PC-3 (cell line): ENCODE measurements around the gene GMPPB. TPM values are rescaled to one million over a fixed set of nuclear protein-coding genes. Genes with fewer than 3 reads are reported as not detected.

Experiments used
- ATAC-seq: fragments of 200-7000 bp; cut with Tn5 transposase; 2 replicates; pipeline ENCODE4 v1.9.1; 2020; ENCODE audit warnings: mild to moderate bottlenecking, moderate library complexity
- BruUV-seq: library from RNA; stranded (reverse); fragments of 400-500 nt; replicated peaks from 2 replicates; lab custom pipeline; 2021; lab: Mats Ljungman, UMichigan
- CTCF ChIA-PET: fragments of 300-600 bp; sonication (Branson Sonifier 250); formaldehyde crosslinking; loops from one replicate; lab custom pipeline; 2022; ENCODE audit warnings: antibody characterized with exemption; lab: Charles Lee
- POLR2A ChIA-PET: fragments of 300-600 bp; sonication (Branson Sonifier 250); formaldehyde crosslinking; loops from one replicate; lab custom pipeline; 2022; ENCODE audit warnings: antibody characterized with exemption; ENCODE audit not compliant: unreplicated experiment; lab: Charles Lee
- DNase-seq: peaks from one replicate; pipeline ENCODE4 v3.0.0-alpha.2; 2015
- H2AFZ ChIP-seq: fragments of 300-600 bp; sonication (generic); 2 replicates; pipeline ENCODE4 v1.6.0; 2016; ENCODE audit warnings: antibody characterized with exemption, low read length
- H3F3A ChIP-seq: fragments of 300-600 bp; sonication (generic); one replicate; pipeline ENCODE4 v1.6.0; 2017; ENCODE audit warnings: antibody characterized with exemption, low read length, control low read depth, mild to moderate bottlenecking; ENCODE audit not compliant: unreplicated experiment
- H3K27ac ChIP-seq: fragments of 300-600 bp; sonication (generic); 2 replicates; pipeline ENCODE4 v1.5.1; 2016; ENCODE audit warnings: mild to moderate bottlenecking, low read length
- H3K27me3 ChIP-seq: fragments of 300-600 bp; sonication (generic); 2 replicates; pipeline ENCODE4 v1.6.1; 2016; ENCODE audit warnings: low read length, mixed read lengths
- H3K36me3 ChIP-seq: fragments of 300-600 bp; sonication (generic); 2 replicates; pipeline ENCODE4 v1.6.1; 2016; ENCODE audit warnings: low read depth, mixed run types, low read length, mixed read lengths
- H3K4me1 ChIP-seq: fragments of 300-600 bp; sonication (generic); 2 replicates; pipeline ENCODE4 v1.5.1; 2016; ENCODE audit warnings: low read length; ENCODE audit not compliant: insufficient read depth
- H3K4me2 ChIP-seq: fragments of 300-600 bp; sonication (generic); 2 replicates; pipeline ENCODE4 v1.6.0; 2016; ENCODE audit warnings: low read length
- H3K4me3 ChIP-seq: fragments of 300-600 bp; sonication (generic); 2 replicates; pipeline ENCODE4 v1.5.1; 2016; ENCODE audit warnings: mild to moderate bottlenecking, low read length, mixed read lengths
- H3K79me2 ChIP-seq: fragments of 300-600 bp; sonication (generic); 2 replicates; pipeline ENCODE4 v1.6.1; 2017; ENCODE audit warnings: low read length, mixed read lengths
- H3K9ac ChIP-seq: fragments of 300-600 bp; sonication (generic); 2 replicates; pipeline ENCODE4 v1.6.0; 2016; ENCODE audit warnings: mild to moderate bottlenecking, low read length
- H3K9me2 ChIP-seq: fragments of 300-600 bp; sonication (generic); replicated peaks from 2 replicates; pipeline ENCODE4 v1.6.1; 2016; ENCODE audit warnings: mixed run types, low read length, mixed read lengths
- H3K9me3 ChIP-seq: fragments of 300-600 bp; sonication (generic); 2 replicates; pipeline ENCODE4 v1.6.1; 2016; ENCODE audit warnings: low read length, mixed read lengths
- H4K20me1 ChIP-seq: fragments of 300-600 bp; sonication (generic); 2 replicates; pipeline ENCODE4 v1.6.1; 2016; ENCODE audit warnings: low read length, mixed read lengths
- EZH2 ChIP-seq: fragments of 300-600 bp; sonication (generic); IDR thresholded peaks from one replicate; pipeline ENCODE4 v1.6.1; 2017; ENCODE audit warnings: antibody characterized with exemption, mild to moderate bottlenecking, low read length; ENCODE audit not compliant: unreplicated experiment
- EZH2phosphoT487 ChIP-seq: fragments of 300-600 bp; sonication (generic); IDR thresholded peaks from 2 replicates; pipeline ENCODE4 v1.6.1; 2018; ENCODE audit warnings: mild to moderate bottlenecking, antibody characterized with exemption, low read length, borderline replicate concordance
- intact Hi-C: fragments of 100-400 bp; cut with micrococcal nuclease; formaldehyde crosslinking; loops from 2 replicates; pipeline ENCODE4 v1.9.0; 2023
- total RNA-seq: library from RNA; depleted of rRNA; stranded (reverse); fragments of >200 nt; gene quantifications from 2 replicates; pipeline ENCODE4 v1.2.3, GENCODE V29; 2014
- TF ChIP-seq, protein P1 (sequence below): fragments of 300-600 bp; sonication (generic); conservative IDR thresholded peaks from 2 replicates; pipeline ENCODE4 v1.5.1; 2017; ENCODE audit warnings: antibody characterized with exemption, low read depth, mild to moderate bottlenecking, low read length

The GMPPB gene
- total RNA-seq, 1 experiment from 2014 or later: 69.5 TPM

DNA sequence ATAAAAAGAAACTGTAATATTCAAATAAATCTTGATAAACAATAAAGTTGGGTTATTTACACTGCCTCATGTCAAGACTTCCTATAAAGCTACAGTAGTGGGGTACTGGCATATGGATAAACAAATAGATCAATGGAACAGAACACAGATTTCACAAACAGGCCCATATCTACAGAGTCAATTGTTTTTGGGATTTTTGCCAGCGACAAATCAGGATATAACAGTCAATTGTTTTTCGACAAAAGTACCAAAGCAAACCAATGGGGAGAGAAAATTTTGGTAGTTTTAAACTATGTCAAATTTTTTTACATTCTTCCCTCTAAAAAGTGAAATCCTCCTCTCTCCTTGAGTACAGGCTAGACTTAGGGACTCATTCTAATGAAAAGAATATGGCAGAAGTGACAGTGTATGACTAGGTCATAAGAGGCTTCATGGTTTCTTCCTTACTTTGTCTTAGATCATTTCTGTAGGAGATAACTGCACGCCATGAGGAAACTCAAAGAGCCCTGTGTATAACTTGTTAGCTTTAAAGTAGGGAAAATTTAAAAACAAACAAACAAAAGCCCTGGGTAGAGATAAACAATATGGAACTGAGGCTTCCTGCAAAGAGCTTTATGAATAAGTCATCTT lies 45.6 kb upstream of the GMPPB start:
- no peaks in the 10 kb centered on the region for H3K9me3 ChIP-seq
- DNase-seq: peak; percentile 5

DNA sequence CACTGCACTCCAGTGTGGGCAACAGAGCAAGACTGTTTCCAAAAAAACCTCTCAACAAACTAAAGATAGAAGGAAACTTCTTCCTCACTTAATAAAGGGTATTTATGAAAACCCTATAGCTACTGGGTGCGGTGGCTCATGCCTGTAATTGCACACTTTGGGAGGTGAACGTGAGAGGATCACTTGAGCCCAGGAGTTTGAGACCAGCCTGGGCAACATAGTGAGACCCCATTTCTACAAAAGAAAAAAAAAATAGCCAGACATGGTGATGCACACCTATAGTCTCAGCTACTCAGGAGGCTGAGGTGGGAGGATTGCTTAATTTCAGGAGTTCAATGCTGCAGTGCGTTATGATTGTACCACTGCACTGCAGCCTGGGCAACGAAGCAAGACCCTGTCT lies 40.2 kb upstream of the GMPPB start:
- Histone ChIP-seq H3K27me3 (no peaks in the 10 kb centered on the region), H3K9me2 (no peaks in the 10 kb centered on the region), H3K9me3 (no peaks in the 10 kb centered on the region), H3K36me3 (peaks cover 3% of the 10 kb centered on the region; the same call in 1 of the 2 replicates), H3K79me2 (peaks cover 82% of the 10 kb centered on the region), H2AFZ (no peak overlapping the region), H4K20me1 (peaks cover 4% of the 10 kb centered on the region; the same call in 1 of the 2 replicates), H3K27ac (no peak overlapping the region), H3F3A (no peaks in the 10 kb centered on the region), H3K9ac (no peak overlapping the region), H3K4me2 (no peak overlapping the region), H3K4me3 (no peak overlapping the region), H3K4me1 (no peaks in the 10 kb centered on the region)
- ATAC-seq: no peak
- intact Hi-C loops: no loop called here
- POLR2A ChIA-PET: no interaction called here
- BruUV-seq: no TSS peak
- TF ChIP-seq, protein P1, sequence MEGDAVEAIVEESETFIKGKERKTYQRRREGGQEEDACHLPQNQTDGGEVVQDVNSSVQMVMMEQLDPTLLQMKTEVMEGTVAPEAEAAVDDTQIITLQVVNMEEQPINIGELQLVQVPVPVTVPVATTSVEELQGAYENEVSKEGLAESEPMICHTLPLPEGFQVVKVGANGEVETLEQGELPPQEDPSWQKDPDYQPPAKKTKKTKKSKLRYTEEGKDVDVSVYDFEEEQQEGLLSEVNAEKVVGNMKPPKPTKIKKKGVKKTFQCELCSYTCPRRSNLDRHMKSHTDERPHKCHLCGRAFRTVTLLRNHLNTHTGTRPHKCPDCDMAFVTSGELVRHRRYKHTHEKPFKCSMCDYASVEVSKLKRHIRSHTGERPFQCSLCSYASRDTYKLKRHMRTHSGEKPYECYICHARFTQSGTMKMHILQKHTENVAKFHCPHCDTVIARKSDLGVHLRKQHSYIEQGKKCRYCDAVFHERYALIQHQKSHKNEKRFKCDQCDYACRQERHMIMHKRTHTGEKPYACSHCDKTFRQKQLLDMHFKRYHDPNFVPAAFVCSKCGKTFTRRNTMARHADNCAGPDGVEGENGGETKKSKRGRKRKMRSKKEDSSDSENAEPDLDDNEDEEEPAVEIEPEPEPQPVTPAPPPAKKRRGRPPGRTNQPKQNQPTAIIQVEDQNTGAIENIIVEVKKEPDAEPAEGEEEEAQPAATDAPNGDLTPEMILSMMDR: no peak
- TF ChIP-seq EZH2phosphoT487 (no peak), EZH2 (no peak)
- DNase-seq: no peak
- CTCF ChIA-PET: no interaction called here

More for the DNA sequence above, 45.6 kb upstream of the GMPPB start:
- Histone ChIP-seq H3K79me2 (peaks cover 86% of the 10 kb centered on the region), H3K36me3 (peaks cover 9% of the 10 kb centered on the region; the same call in 1 of the 2 replicates), H3K9ac (no peak overlapping the region), H3K27me3 (no peaks in the 10 kb centered on the region), H2AFZ (no peak overlapping the region), H3K9me2 (no peaks in the 10 kb centered on the region), H3K4me3 (no peak overlapping the region), H3K4me2 (no peak overlapping the region), H4K20me1 (peaks cover 21% of the 10 kb centered on the region; the same call in 1 of the 2 replicates), H3K27ac (no peak overlapping the region), H3F3A (no peaks in the 10 kb centered on the region), H3K4me1 (peaks cover 13% of the 10 kb centered on the region)
- BruUV-seq: no TSS peak
- ChIA-PET CTCF (no interaction called here), POLR2A (no interaction called here)
- ATAC-seq: peak; percentile 20; the same call in 1 of the 2 replicates
- intact Hi-C loops: no loop called here
- no peak for TF ChIP-seq EZH2phosphoT487
- TF ChIP-seq EZH2: no peak
- TF ChIP-seq, protein P1: no peak

DNA sequence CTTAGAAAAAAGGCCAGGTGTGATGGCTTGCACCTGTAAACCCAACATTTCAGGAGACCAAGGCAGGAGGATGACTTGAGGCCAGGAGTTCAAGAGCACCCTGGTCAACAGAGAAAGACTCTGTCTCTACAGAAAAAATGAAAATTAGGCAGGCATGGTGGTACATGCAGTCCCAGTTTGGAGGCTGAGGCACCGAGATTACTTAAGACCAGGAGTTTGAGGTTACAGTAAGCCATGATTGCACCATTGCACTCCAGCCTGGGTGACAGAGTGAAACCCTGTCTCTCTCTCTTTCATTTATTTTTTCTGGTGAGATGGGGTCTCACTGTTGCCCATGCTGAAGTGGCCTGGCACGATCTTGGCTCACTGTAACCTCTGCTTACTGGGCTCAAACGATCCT lies 37.9 kb upstream of the GMPPB start:
- BruUV-seq: no TSS peak
- H4K20me1 ChIP-seq: no peaks in the 10 kb centered on the region

More for the DNA sequence above, 37.9 kb upstream of the GMPPB start:
- intact Hi-C loops: no loop called here
- no peak overlapping the region for H2AFZ ChIP-seq
- ATAC-seq (no peak), DNase-seq (no peak)
- peaks cover 81% of the 10 kb centered on the region for H3K79me2 ChIP-seq
- H3K4me2 ChIP-seq: no peak overlapping the region
- POLR2A ChIA-PET: no interaction called here
- no peak overlapping the region for H3K4me3 ChIP-seq
- H3K9me2 ChIP-seq: no peaks in the 10 kb centered on the region
- H3K9ac ChIP-seq: no peak overlapping the region
- H3K9me3 ChIP-seq: no peaks in the 10 kb centered on the region
- TF ChIP-seq, protein P1: no peak
- TF ChIP-seq EZH2 (no peak), EZH2phosphoT487 (no peak)
- no peaks in the 10 kb centered on the region for H3F3A ChIP-seq
- peaks cover 3% of the 10 kb centered on the region; the same call in 1 of the 2 replicates for H3K36me3 ChIP-seq
- CTCF ChIA-PET: no interaction called here
- H3K4me1 ChIP-seq: no peaks in the 10 kb centered on the region
- no peak overlapping the region for H3K27ac ChIP-seq
- H3K27me3 ChIP-seq: no peaks in the 10 kb centered on the region
